Measurements from ENCODE around the gene CACHD1. TPM values are rescaled to one million over a fixed set of nuclear protein-coding genes. Genes with fewer than 3 reads are reported as not detected.

The CACHD1 gene
- polyA plus RNA-seq, 2 of the 4 experiments (the other 2 are of a cell fraction) = 0.72 to 1.6 TPM

- WGBS (ENCODE audit: missing lambda C conversion rate) = 26% methylated on average over 2 of the region's 2 CpGs
- FAIRE-seq = no peak
- POLR2A ChIA-PET = no interaction called here
- TF ChIP-seq JUN (IDR thresholded peaks at IDR 0.05) (no peak), EHMT2 (IDR thresholded peaks at IDR 0.05; ENCODE audit: low read depth) (no peak), REST (IDR thresholded peaks at IDR 0.05) (no peak), JUNB (IDR thresholded peaks at IDR 0.05) (no peak), HOXB5 (CRISPR knock-in tag; IDR thresholded peaks at IDR 0.05) (no peak), E2F6 (IDR thresholded peaks at IDR 0.05; ENCODE audit: borderline replicate concordance, low read depth) (no peak), RAD21 (conservative IDR thresholded peaks at IDR 0.05 in 1 of 2, IDR thresholded peaks at IDR 0.05 in 1 of 2) (no peak), RCOR1 (IDR thresholded peaks at IDR 0.05; ENCODE audit: low read depth, low read length) (no peak), MAFK (IDR thresholded peaks at IDR 0.05; ENCODE audit: partially characterized antibody) (no peak), RARB (CRISPR knock-in tag; IDR thresholded peaks at IDR 0.05) (no peak), FOSL2 (IDR thresholded peaks at IDR 0.05) (no peak), FOSL2 (CRISPR knock-in tag; IDR thresholded peaks at IDR 0.05) (no peak), USF2 (IDR thresholded peaks at IDR 0.05) (no peak), HDAC2 (IDR thresholded peaks at IDR 0.05) (no peak)
- TF ChIP-seq, protein P1, sequence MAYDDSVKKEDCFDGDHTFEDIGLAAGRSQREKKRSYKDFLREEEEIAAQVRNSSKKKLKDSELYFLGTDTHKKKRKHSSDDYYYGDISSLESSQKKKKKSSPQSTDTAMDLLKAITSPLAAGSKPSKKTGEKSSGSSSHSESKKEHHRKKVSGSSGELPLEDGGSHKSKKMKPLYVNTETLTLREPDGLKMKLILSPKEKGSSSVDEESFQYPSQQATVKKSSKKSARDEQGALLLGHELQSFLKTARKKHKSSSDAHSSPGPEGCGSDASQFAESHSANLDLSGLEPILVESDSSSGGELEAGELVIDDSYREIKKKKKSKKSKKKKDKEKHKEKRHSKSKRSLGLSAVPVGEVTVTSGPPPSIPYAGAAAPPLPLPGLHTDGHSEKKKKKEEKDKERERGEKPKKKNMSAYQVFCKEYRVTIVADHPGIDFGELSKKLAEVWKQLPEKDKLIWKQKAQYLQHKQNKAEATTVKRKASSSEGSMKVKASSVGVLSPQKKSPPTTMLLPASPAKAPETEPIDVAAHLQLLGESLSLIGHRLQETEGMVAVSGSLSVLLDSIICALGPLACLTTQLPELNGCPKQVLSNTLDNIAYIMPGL (CRISPR knock-in tag; IDR thresholded peaks at IDR 0.05; ENCODE audit: borderline replicate concordance) = no peak
- H3K27ac ChIP-seq = no peak overlapping the region
- H3K9me3 ChIP-seq = no peaks in the 10 kb centered on the region
- no peak for ATAC-seq
- CTCF ChIA-PET = no interaction called here
- no peak overlapping the region for H3K4me3 ChIP-seq
- no peak overlapping the region for H3K4me2 ChIP-seq
- DNase-seq (ENCODE audit: low read depth in 1 of 2, low spot score in 1 of 2) = no peak
- peaks cover 13% of the 10 kb centered on the region; the same call in 2 of the 3 replicates for H3K4me1 ChIP-seq
These were observed 24.7 kb downstream of the CACHD1 start for GRCh38 chr1:64494659-64495058.

DNA sequence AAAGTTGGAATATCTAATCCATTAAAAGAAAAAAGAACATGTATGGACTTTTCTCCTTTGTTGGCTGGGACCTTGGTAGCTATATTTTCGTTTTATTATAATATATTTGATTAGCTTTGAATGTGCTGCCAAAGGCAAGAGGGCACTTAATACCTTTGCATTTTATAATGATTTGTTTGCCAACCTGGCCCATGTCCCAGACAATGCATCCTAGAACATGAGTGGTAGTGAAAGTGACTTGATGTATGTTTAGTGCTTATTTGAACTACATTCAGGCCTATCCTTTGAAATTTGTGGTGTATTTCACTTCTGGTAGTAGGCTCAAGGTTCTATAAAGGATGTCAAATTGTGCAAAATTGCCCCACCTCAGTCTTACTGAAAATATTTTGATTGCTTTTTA, 25.9 kb downstream of the CACHD1 start:
- WGBS (ENCODE audit: missing lambda C conversion rate) = 7% methylated on average over 1 of the region's 1 CpG
- ATAC-seq (no peak), FAIRE-seq (no peak), DNase-seq (ENCODE audit: low read depth in 1 of 2, low spot score in 1 of 2) (no peak)
- Histone ChIP-seq H3K4me2 (no peak overlapping the region), H3K4me3 (no peak overlapping the region), H3K27ac (no peak overlapping the region), H3K4me1 (0 out of 3 replicates have a peak, but pooled peaks cover 4% of the 10 kb centered on the region), H3K9me3 (no peaks in the 10 kb centered on the region)
- ChIA-PET CTCF (no interaction called here), POLR2A (no interaction called here)
- TF ChIP-seq HOXB13 (CRISPR knock-in tag; IDR thresholded peaks at IDR 0.05; ENCODE audit: low read depth) (no peak), ZSCAN20 (CRISPR knock-in tag; IDR thresholded peaks at IDR 0.05) (no peak), MYC (IDR thresholded peaks at IDR 0.05; ENCODE audit: borderline replicate concordance, low read length) (no peak), NPAS2 (CRISPR knock-in tag; IDR thresholded peaks at IDR 0.05; ENCODE audit: borderline replicate concordance) (no peak), BCL3 (IDR thresholded peaks at IDR 0.05) (no peak), NFE2L2 (conservative IDR thresholded peaks at IDR 0.05; ENCODE audit: low read length) (no peak), KDM5A (IDR thresholded peaks at IDR 0.05) (no peak), SMC3 (IDR thresholded peaks at IDR 0.05) (no peak), RCOR1 (IDR thresholded peaks at IDR 0.05; ENCODE audit: low read depth, low read length) (no peak), FOSB (CRISPR knock-in tag; IDR thresholded peaks at IDR 0.05) (no peak), ZC3H11A (IDR thresholded peaks at IDR 0.05) (no peak), KDM1A (IDR thresholded peaks at IDR 0.05; ENCODE audit: low read depth) (no peak), RAD21 (conservative IDR thresholded peaks at IDR 0.05 in 1 of 2, IDR thresholded peaks at IDR 0.05 in 1 of 2) (no peak), FOXS1 (CRISPR knock-in tag; IDR thresholded peaks at IDR 0.05) (no peak)
- TF ChIP-seq, protein P1 (CRISPR knock-in tag; IDR thresholded peaks at IDR 0.05; ENCODE audit: borderline replicate concordance) = no peak
- TF ChIP-seq, protein P2, sequence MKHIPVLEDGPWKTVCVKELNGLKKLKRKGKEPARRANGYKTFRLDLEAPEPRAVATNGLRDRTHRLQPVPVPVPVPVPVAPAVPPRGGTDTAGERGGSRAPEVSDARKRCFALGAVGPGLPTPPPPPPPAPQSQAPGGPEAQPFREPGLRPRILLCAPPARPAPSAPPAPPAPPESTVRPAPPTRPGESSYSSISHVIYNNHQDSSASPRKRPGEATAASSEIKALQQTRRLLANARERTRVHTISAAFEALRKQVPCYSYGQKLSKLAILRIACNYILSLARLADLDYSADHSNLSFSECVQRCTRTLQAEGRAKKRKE (CRISPR knock-in tag; IDR thresholded peaks at IDR 0.05; ENCODE audit: low read depth) = no peak
